SK-N-SH treated with all-trans-retinoic acid at 6 μM for 48 hours (cell line): ENCODE results near the gene LSAMP.

Source experiments
- ATAC-seq: fragments of 200-7000 bp; cut with Tn5 transposase; 3 replicates; pipeline ENCODE4 v1.9.1; 2020; ENCODE audit warnings: mild to moderate bottlenecking, moderate library complexity
- ARNTL ChIP-seq: fragments of 450-650 bp; formaldehyde crosslinking; IDR thresholded peaks from 2 replicates; pipeline ENCODE4 v1.5.0; 2020; ENCODE audit warnings: low read depth, mild to moderate bottlenecking, moderate library complexity, borderline replicate concordance
- BACH2 ChIP-seq: fragments of 250-450 bp; sonication (Bioruptor Pico); IDR thresholded peaks from 2 replicates; pipeline ENCODE4 v1.9.0; 2021; ENCODE audit warnings: mild to moderate bottlenecking, borderline replicate concordance
- CREB5 ChIP-seq: fragments of 250-450 bp; sonication (Bioruptor Pico); IDR thresholded peaks from 2 replicates; pipeline ENCODE4 v1.5.1; 2020; ENCODE audit warnings: low read depth, mild to moderate bottlenecking, moderate library complexity
- ESRRG ChIP-seq: fragments of 250-450 bp; sonication (Bioruptor Pico); IDR thresholded peaks from 2 replicates; pipeline ENCODE4 v1.6.1; 2021; ENCODE audit warnings: mild to moderate bottlenecking
- GLIS3 ChIP-seq: fragments of 250-450 bp; sonication (Bioruptor Pico); IDR thresholded peaks from 2 replicates; pipeline ENCODE4 v1.5.0; 2020; ENCODE audit warnings: mild to moderate bottlenecking, moderate library complexity
- ISL1 ChIP-seq: fragments of 250-450 bp; sonication (Bioruptor Pico); IDR thresholded peaks from 2 replicates; pipeline ENCODE4 v2.1.2; 2022; ENCODE audit warnings: mild to moderate bottlenecking, moderate library complexity
- OSR1 ChIP-seq: fragments of 250-450 bp; sonication (Bioruptor Pico); IDR thresholded peaks from 2 replicates; pipeline ENCODE4 v1.8.0; 2022; ENCODE audit warnings: moderate library complexity, mild to moderate bottlenecking, inconsistent platforms
- PATZ1 ChIP-seq: fragments of 250-450 bp; sonication (Bioruptor Pico); IDR thresholded peaks from 2 replicates; pipeline ENCODE4 v1.8.0; 2020; ENCODE audit warnings: mild to moderate bottlenecking, moderate library complexity, borderline replicate concordance
- PPARA ChIP-seq: fragments of 250-450 bp; sonication (Bioruptor Pico); IDR thresholded peaks from 2 replicates; pipeline ENCODE4 v1.5.0; 2020; ENCODE audit warnings: mild to moderate bottlenecking, borderline replicate concordance
- RARB ChIP-seq: fragments of 250-450 bp; sonication (Bioruptor Pico); IDR thresholded peaks from 2 replicates; pipeline ENCODE4 v1.8.0; 2021; ENCODE audit warnings: mild to moderate bottlenecking, moderate library complexity
- SNAI2 ChIP-seq: fragments of 250-450 bp; sonication (Bioruptor Pico); IDR thresholded peaks from 2 replicates; pipeline ENCODE4 v1.5.0; 2020; ENCODE audit warnings: mild to moderate bottlenecking, moderate library complexity
- TCF4 ChIP-seq: fragments of 250-450 bp; sonication (Bioruptor Pico); IDR thresholded peaks from 2 replicates; pipeline ENCODE4 v1.8.0; 2021; ENCODE audit warnings: mild to moderate bottlenecking, moderate library complexity, borderline replicate concordance
- TOX ChIP-seq: fragments of 250-450 bp; sonication (Bioruptor Pico); IDR thresholded peaks from 2 replicates; pipeline ENCODE4 v1.8.0; 2021; ENCODE audit warnings: mild to moderate bottlenecking, moderate library complexity, borderline replicate concordance
- ZC3H10 ChIP-seq: fragments of 250-450 bp; sonication (Bioruptor Pico); IDR thresholded peaks from 2 replicates; pipeline ENCODE4 v1.5.1; 2021; ENCODE audit warnings: mild to moderate bottlenecking, moderate library complexity
- ZFP3 ChIP-seq: fragments of 250-450 bp; sonication (Bioruptor Pico); IDR thresholded peaks from 2 replicates; pipeline ENCODE4 v1.5.0; 2020; ENCODE audit warnings: mild to moderate bottlenecking, moderate library complexity
- ZFP30 ChIP-seq: fragments of 450-650 bp; formaldehyde crosslinking; IDR thresholded peaks from 2 replicates; pipeline ENCODE4 v1.5.0; 2022; ENCODE audit warnings: mild to moderate bottlenecking, moderate library complexity
- ZNF565 ChIP-seq: fragments of 450-650 bp; formaldehyde crosslinking; conservative IDR thresholded peaks from 2 replicates; pipeline ENCODE4 v1.5.0; 2020; ENCODE audit warnings: low read depth, mild to moderate bottlenecking, moderate library complexity
- ZNF70 ChIP-seq: fragments of 450-650 bp; formaldehyde crosslinking; IDR thresholded peaks from 2 replicates; pipeline ENCODE4 v1.5.0; 2020; ENCODE audit warnings: mild to moderate bottlenecking, moderate library complexity
- ZNF8 ChIP-seq: fragments of 450-650 bp; formaldehyde crosslinking; IDR thresholded peaks from 2 replicates; pipeline ENCODE4 v1.5.0; 2020; ENCODE audit warnings: mild to moderate bottlenecking, moderate library complexity
- TF ChIP-seq, protein P1 (sequence below): fragments of 250-450 bp; sonication (Bioruptor Pico); IDR thresholded peaks from 2 replicates; pipeline ENCODE4 v1.5.1; 2021; ENCODE audit warnings: mild to moderate bottlenecking, moderate library complexity
- TF ChIP-seq, protein P2 (sequence below): fragments of 250-450 bp; sonication (Bioruptor Pico); IDR thresholded peaks from 2 replicates; pipeline ENCODE4 v1.5.0; 2020; ENCODE audit warnings: mild to moderate bottlenecking, moderate library complexity
- TF ChIP-seq, protein P3 (sequence below): fragments of 250-450 bp; sonication (Bioruptor Pico); IDR thresholded peaks from 2 replicates; pipeline ENCODE4 v1.8.0; 2021; ENCODE audit warnings: low read depth, mild to moderate bottlenecking, moderate library complexity, borderline replicate concordance

LSAMP gene

GRCh38 chr3:116440196-116440595, 5.1 kb downstream of the LSAMP start:
- TF ChIP-seq ARNTL, result no peak
- TF ChIP-seq, protein P1, sequence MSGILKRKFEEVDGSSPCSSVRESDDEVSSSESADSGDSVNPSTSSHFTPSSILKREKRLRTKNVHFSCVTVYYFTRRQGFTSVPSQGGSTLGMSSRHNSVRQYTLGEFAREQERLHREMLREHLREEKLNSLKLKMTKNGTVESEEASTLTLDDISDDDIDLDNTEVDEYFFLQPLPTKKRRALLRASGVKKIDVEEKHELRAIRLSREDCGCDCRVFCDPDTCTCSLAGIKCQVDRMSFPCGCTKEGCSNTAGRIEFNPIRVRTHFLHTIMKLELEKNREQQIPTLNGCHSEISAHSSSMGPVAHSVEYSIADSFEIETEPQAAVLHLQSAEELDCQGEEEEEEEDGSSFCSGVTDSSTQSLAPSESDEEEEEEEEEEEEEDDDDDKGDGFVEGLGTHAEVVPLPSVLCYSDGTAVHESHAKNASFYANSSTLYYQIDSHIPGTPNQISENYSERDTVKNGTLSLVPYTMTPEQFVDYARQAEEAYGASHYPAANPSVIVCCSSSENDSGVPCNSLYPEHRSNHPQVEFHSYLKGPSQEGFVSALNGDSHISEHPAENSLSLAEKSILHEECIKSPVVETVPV, result no peak
- TF ChIP-seq ZFP3, result no peak
- no peak for TF ChIP-seq ZNF8 (CRISPR knock-in tag)
- peak; percentile 7; the same call in 2 of the 3 replicates for ATAC-seq

DNA sequence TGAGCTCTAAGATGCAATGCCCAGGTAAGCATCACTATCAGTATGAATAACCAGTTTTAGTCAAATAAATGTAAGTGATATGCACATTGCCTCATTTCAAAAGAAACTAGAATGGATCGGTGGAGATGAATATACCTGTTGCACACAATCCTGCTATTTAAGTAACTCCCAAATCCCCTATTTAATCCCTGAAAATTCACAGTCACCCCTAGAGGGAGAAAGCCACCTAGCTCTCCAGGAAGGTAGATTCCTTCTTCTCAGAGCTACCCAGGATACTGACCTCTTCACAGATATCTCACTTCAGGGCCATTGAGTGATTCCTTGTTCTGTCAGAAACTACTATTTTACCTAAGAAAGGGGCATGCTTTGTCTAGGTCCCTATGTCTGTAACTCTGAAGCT, 11.7 kb downstream of the LSAMP start:
- no peak for ATAC-seq
- TF ChIP-seq OSR1 (no peak), ESRRG (no peak), ARNTL (no peak), RARB (no peak), PATZ1 (CRISPR knock-in tag) (no peak), SNAI2 (CRISPR knock-in tag) (no peak), PPARA (no peak), GLIS3 (CRISPR knock-in tag) (no peak), CREB5 (CRISPR knock-in tag) (no peak), TCF4 (CRISPR knock-in tag) (no peak), ZNF8 (CRISPR knock-in tag) (no peak), ZFP30 (CRISPR knock-in tag) (no peak), TOX (no peak), BACH2 (no peak)
- TF ChIP-seq, protein P1, result no peak
- TF ChIP-seq, protein P2, sequence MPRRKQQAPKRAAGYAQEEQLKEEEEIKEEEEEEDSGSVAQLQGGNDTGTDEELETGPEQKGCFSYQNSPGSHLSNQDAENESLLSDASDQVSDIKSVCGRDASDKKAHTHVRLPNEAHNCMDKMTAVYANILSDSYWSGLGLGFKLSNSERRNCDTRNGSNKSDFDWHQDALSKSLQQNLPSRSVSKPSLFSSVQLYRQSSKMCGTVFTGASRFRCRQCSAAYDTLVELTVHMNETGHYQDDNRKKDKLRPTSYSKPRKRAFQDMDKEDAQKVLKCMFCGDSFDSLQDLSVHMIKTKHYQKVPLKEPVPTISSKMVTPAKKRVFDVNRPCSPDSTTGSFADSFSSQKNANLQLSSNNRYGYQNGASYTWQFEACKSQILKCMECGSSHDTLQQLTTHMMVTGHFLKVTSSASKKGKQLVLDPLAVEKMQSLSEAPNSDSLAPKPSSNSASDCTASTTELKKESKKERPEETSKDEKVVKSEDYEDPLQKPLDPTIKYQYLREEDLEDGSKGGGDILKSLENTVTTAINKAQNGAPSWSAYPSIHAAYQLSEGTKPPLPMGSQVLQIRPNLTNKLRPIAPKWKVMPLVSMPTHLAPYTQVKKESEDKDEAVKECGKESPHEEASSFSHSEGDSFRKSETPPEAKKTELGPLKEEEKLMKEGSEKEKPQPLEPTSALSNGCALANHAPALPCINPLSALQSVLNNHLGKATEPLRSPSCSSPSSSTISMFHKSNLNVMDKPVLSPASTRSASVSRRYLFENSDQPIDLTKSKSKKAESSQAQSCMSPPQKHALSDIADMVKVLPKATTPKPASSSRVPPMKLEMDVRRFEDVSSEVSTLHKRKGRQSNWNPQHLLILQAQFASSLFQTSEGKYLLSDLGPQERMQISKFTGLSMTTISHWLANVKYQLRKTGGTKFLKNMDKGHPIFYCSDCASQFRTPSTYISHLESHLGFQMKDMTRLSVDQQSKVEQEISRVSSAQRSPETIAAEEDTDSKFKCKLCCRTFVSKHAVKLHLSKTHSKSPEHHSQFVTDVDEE (CRISPR knock-in tag), result no peak

GRCh38 chr3:116432795-116433194, 12.5 kb downstream of the LSAMP start:
- ATAC-seq, result peak; percentile 46
- TF ChIP-seq ISL1 (CRISPR knock-in tag) (peak; percentile 51), BACH2 (no peak)

GRCh38 chr3:116429479-116430269, 15.6 kb downstream of the LSAMP start:
- no peak for ATAC-seq
- TF ChIP-seq, protein P3, sequence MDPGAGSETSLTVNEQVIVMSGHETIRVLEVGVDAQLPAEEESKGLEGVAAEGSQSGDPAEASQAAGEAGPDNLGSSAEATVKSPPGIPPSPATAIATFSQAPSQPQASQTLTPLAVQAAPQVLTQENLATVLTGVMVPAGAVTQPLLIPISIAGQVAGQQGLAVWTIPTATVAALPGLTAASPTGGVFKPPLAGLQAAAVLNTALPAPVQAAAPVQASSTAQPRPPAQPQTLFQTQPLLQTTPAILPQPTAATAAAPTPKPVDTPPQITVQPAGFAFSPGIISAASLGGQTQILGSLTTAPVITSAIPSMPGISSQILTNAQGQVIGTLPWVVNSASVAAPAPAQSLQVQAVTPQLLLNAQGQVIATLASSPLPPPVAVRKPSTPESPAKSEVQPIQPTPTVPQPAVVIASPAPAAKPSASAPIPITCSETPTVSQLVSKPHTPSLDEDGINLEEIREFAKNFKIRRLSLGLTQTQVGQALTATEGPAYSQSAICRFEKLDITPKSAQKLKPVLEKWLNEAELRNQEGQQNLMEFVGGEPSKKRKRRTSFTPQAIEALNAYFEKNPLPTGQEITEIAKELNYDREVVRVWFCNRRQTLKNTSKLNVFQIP (CRISPR knock-in tag), result no peak
- TF ChIP-seq RARB (no peak), PATZ1 (CRISPR knock-in tag) (no peak), GLIS3 (CRISPR knock-in tag) (no peak), ZFP30 (CRISPR knock-in tag) (no peak), ISL1 (CRISPR knock-in tag) (no peak), ZC3H10 (no peak), TOX (no peak), TCF4 (CRISPR knock-in tag) (no peak), ARNTL (no peak), BACH2 (no peak), ZNF70 (CRISPR knock-in tag) (no peak), ZNF565 (CRISPR knock-in tag) (no peak)
